HG02623 (cell line): ENCODE results near the gene PFKP.
A peak's percentile ranks its signal among the peaks of the same experiment; 100 is the strongest.
"Not testable (repeated sequence)": the region's sequence is repeated elsewhere in the genome, so short reads cannot be mapped to it uniquely, and the experiment has no call there.

Experiments used
- ATAC-seq: cut with Tn5 transposase; IDR thresholded peaks from one replicate; pipeline ENCODE4 v1.9.1; 2021; ENCODE audit warnings: moderate library complexity; ENCODE audit not compliant: unreplicated experiment

Gene PFKP

GRCh38 chr10:3095373-3096139 is 28.2 kb downstream of the PFKP start:
- peak; percentile 78 for ATAC-seq

- no peak for ATAC-seq
Measured at GRCh38 chr10:3096149-3096548, 28.8 kb downstream of the PFKP start.

GRCh38 chr10:3097160-3097559 is 29.8 kb downstream of the PFKP start:
- no peak for ATAC-seq

- ATAC-seq = no peak
Measured at GRCh38 chr10:3098689-3099088, 31.3 kb downstream of the PFKP start.

- no peak for ATAC-seq
Measured at GRCh38 chr10:3099291-3100092, 32.1 kb downstream of the PFKP start.

GRCh38 chr10:3100093-3100792 is 32.9 kb downstream of the PFKP start:
- ATAC-seq = no peak

GRCh38 chr10:3100856-3101640 is 33.7 kb downstream of the PFKP start:
- ATAC-seq = no peak

- no peak for ATAC-seq
Measured at GRCh38 chr10:3102720-3103427, 35.5 kb downstream of the PFKP start.

- no peak for ATAC-seq
Measured at GRCh38 chr10:3103646-3104045, 36.3 kb downstream of the PFKP start.

- ATAC-seq = no peak
Measured at GRCh38 chr10:3104251-3104918, 37.0 kb downstream of the PFKP start.

- ATAC-seq = no peak
Measured at GRCh38 chr10:3105166-3105565, 37.8 kb downstream of the PFKP start.

- ATAC-seq = no peak
Measured at GRCh38 chr10:3105905-3106304, 38.6 kb downstream of the PFKP start.

GRCh38 chr10:3106328-3106727 is 39.0 kb downstream of the PFKP start:
- ATAC-seq = not testable (repeated sequence)

GRCh38 chr10:3106928-3107425 is 39.6 kb downstream of the PFKP start:
- ATAC-seq = no peak

GRCh38 chr10:3107426-3107961 is 40.1 kb downstream of the PFKP start:
- no peak for ATAC-seq

- no peak for ATAC-seq
Measured at GRCh38 chr10:3108033-3108432, 40.7 kb downstream of the PFKP start.

GRCh38 chr10:3108575-3109105 is 41.3 kb downstream of the PFKP start:
- no peak for ATAC-seq

GRCh38 chr10:3109196-3109595 is 41.8 kb downstream of the PFKP start:
- no peak for ATAC-seq

- no peak for ATAC-seq
Measured at GRCh38 chr10:3109633-3110032, 42.3 kb downstream of the PFKP start.
